Endodermal cell (in vitro differentiated cells): ENCODE measurements around the gene COL5A3. TPM values are rescaled to one million over a fixed set of nuclear protein-coding genes. Genes with fewer than 3 reads are reported as not detected.

Source experiments
- DNase-seq: peaks from one replicate; pipeline ENCODE4 v3.0.0-alpha.2; 2017
- H3K27ac ChIP-seq: 2 replicates; pipeline ENCODE4 v1.5.1; 2013; ENCODE audit warnings: mild to moderate bottlenecking, low read depth, low read length, moderate library complexity
- H3K27me3 ChIP-seq: 2 replicates; pipeline ENCODE4 v1.6.1; 2013; ENCODE audit warnings: mild to moderate bottlenecking, low read length, moderate library complexity; ENCODE audit not compliant: insufficient read depth, control insufficient read depth, poor library complexity, severe bottlenecking
- H3K36me3 ChIP-seq: 2 replicates; pipeline ENCODE4 v1.7.0; 2013; ENCODE audit warnings: mild to moderate bottlenecking, low read length, moderate library complexity; ENCODE audit not compliant: control insufficient read depth, insufficient read depth
- H3K4me1 ChIP-seq: one replicate; pipeline ENCODE4 v1.7.0; 2013; ENCODE audit warnings: low read length; ENCODE audit not compliant: control insufficient read depth, insufficient read depth
- H3K4me3 ChIP-seq: 2 replicates; pipeline ENCODE4 v1.5.1; 2013; ENCODE audit warnings: mild to moderate bottlenecking, low read length, moderate library complexity
- H3K9ac ChIP-seq: 2 replicates; pipeline ENCODE4 v1.6.1; 2013; ENCODE audit warnings: mild to moderate bottlenecking, low read length, moderate library complexity; ENCODE audit not compliant: poor library complexity, severe bottlenecking; ENCODE audit errors: extremely low read depth
- H3K9me3 ChIP-seq: 2 replicates; pipeline ENCODE4 v1.6.1; 2013; ENCODE audit warnings: mild to moderate bottlenecking, low read length, moderate library complexity; ENCODE audit not compliant: control insufficient read depth
- H3K27ac Mint-ChIP-seq: 2 replicates; pipeline ENCODE4 v1.8.0; 2020; ENCODE audit warnings: mixed read lengths
- H3K27me3 Mint-ChIP-seq: 2 replicates; pipeline ENCODE4 v1.8.0; 2021; ENCODE audit warnings: mild to moderate bottlenecking, mixed read lengths; ENCODE audit not compliant: insufficient read depth
- H3K36me3 Mint-ChIP-seq: 2 replicates; pipeline ENCODE4 v1.8.0; 2020; ENCODE audit warnings: low read depth, mixed read lengths
- H3K4me1 Mint-ChIP-seq: 2 replicates; pipeline ENCODE4 v1.8.0; 2020; ENCODE audit warnings: mixed read lengths
- H3K4me3 Mint-ChIP-seq: 2 replicates; pipeline ENCODE4 v1.8.0; 2020; ENCODE audit warnings: mild to moderate bottlenecking, moderate library complexity, mixed read lengths
- H3K9me3 Mint-ChIP-seq: 2 replicates; pipeline ENCODE4 v1.8.0; 2020; ENCODE audit warnings: mild to moderate bottlenecking, mixed read lengths
- CTCF ChIP-seq: fragments of 200-600 bp; sonication (generic); conservative IDR thresholded peaks from 2 replicates; pipeline ENCODE4 v1.5.0; 2021; ENCODE audit warnings: antibody characterized with exemption, mild to moderate bottlenecking
- WGBS, 2 experiments: methylation state at CpG; one replicate each; pipeline versions ENCODE4 v1.1.5 to v1.1.7; 2013; ENCODE audit warnings: missing lambda C conversion rate in 2 of 2, mixed read lengths in 1 of 2; ENCODE audit not compliant: insufficient coverage in 1 of 2, insufficient read length in 1 of 2; 5-methylcytosine and 5-hydroxymethylcytosine counted together
- total RNA-seq, 2 donors: library from RNA; stranded (reverse); fragmentation: NEBNext Ultra II Directional in 1 of 2; extraction: Animal tissue kit (Norgen Biotek cat#: 25700) in 1 of 2; gene quantifications; 2 replicates in 1 of 2; 3 replicates in 1 of 2; pipeline ENCODE4 v1.2.1, GENCODE V29; 2021

Gene COL5A3
- total RNA-seq, 2 donors from 2014 or later, result 0.04 TPM; not detected in 1

DNA sequence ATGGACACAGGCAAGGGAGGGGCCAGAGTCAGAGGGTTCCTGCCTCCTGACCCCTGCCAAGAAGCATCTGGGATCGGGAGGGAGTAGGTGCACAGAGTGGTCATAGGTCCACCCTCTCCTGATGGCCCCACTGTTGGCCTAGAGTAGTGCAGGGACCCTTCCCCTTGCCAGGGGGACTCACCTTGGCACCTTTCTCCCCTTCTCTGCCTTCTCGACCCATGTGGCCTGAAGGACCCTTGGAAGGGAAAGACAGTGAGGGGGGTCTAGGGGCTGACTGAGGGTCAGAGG lies 40.7 kb downstream of the COL5A3 start:
- DNase-seq, result no peak
- no peaks in the 10 kb centered on the region for H3K9me3 ChIP-seq
- H3K36me3 Mint-ChIP-seq, result no peaks in the 10 kb centered on the region
- H3K9me3 Mint-ChIP-seq, result no peaks in the 10 kb centered on the region
- no peak overlapping the region for H3K27ac Mint-ChIP-seq
- H3K4me3 Mint-ChIP-seq, result no peak overlapping the region
- no peaks in the 10 kb centered on the region for H3K36me3 ChIP-seq
- no peaks in the 10 kb centered on the region for H3K4me1 ChIP-seq
- H3K4me1 Mint-ChIP-seq, result peaks cover 2% of the 10 kb centered on the region
- H3K27me3 Mint-ChIP-seq, result peaks cover 49% of the 10 kb centered on the region
- H3K27ac ChIP-seq, result no peak overlapping the region
- WGBS, 2 experiments, result 97% methylated on average over 1 of the region's 2 CpGs; no CpG with 5 or more reads in 1 of the 2 experiments
- H3K4me3 ChIP-seq, result no peak overlapping the region
- H3K9ac ChIP-seq, result no peak overlapping the region
- TF ChIP-seq CTCF, result no peak
- peaks cover 31% of the 10 kb centered on the region for H3K27me3 ChIP-seq

DNA sequence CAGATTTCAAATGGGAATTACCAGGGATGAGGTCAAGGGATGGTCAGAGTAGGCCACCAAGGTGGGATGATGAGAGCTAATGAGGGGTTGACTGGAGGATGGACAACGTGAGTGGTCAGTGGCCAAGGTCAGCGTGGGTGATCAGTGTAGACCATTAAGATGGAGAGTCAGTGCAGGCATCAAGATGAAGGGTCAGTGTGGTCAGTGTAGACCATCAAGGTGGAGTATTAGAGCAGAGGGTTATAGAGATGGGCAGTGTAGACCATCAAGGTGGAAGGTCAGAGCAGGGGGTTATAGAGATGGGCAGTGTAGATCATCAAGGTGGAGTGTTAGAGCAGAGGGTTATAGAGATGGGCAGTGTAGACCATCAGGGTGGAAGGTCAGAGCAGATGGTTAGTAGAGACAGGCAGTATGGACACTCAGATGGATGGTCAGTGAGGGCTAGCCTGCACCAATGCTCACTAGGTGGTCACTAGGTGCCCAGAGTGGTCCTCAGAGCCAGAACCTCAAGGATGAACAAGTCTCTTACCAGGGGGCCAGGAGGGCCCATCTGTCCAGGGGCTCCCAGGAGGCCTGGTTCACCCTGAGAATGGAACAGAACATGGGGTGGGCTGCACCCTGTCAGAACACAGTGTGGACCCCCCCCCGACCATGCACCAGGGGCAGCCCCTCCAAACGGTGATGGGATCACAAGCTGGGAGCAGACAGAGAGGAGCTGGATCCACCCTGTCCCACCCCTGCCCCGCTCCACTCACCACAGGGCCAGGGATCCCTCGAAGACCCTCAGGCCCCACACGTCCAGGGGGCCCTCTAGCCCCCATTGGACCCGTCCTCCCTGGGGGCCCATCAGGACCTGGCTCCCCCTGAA lies 41.2 kb downstream of the COL5A3 start:
- Histone ChIP-seq H3K27ac (no peak overlapping the region), H3K36me3 (no peaks in the 10 kb centered on the region), H3K9ac (no peak overlapping the region), H3K4me1 (no peaks in the 10 kb centered on the region), H3K9me3 (no peaks in the 10 kb centered on the region), H3K27me3 (peaks cover 31% of the 10 kb centered on the region), H3K4me3 (no peak overlapping the region)
- H3K27me3 Mint-ChIP-seq, result peaks cover 49% of the 10 kb centered on the region
- peaks cover 2% of the 10 kb centered on the region for H3K4me1 Mint-ChIP-seq
- TF ChIP-seq CTCF, result no peak
- H3K27ac Mint-ChIP-seq, result no peak overlapping the region
- no peak overlapping the region for H3K4me3 Mint-ChIP-seq
- DNase-seq, result no peak
- H3K36me3 Mint-ChIP-seq, result no peaks in the 10 kb centered on the region
- no peaks in the 10 kb centered on the region for H3K9me3 Mint-ChIP-seq
- 88 to 100% methylated on average over 2 to 8 of the region's 8 CpGs for WGBS, 2 experiments

DNA sequence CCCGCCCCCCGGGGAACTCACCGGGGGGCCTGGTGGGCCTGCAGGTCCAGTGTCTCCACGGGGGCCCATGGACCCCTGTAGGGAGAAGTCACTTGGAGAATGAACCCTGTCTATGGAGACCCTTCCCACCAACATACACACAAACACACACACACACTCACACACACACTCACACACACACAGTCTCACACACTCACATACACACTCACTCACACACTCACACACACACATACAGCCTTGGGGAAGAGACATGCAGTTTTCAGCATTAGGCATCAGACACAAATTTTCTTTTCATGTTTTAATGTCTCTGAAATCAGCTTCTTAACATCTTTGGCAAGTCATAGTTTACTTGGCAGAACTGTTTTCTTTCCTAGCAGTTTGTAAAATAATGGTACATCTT lies 43.0 kb downstream of the COL5A3 start:
- H3K4me1 Mint-ChIP-seq, result peaks cover 2% of the 10 kb centered on the region
- H3K36me3 ChIP-seq, result no peaks in the 10 kb centered on the region
- H3K27ac ChIP-seq, result no peak overlapping the region
- no peak overlapping the region for H3K27ac Mint-ChIP-seq
- DNase-seq, result no peak
- peaks cover 31% of the 10 kb centered on the region for H3K27me3 ChIP-seq
- H3K9me3 ChIP-seq, result no peaks in the 10 kb centered on the region
- H3K9ac ChIP-seq, result no peak overlapping the region
- no peak for TF ChIP-seq CTCF
- H3K4me3 ChIP-seq, result no peak overlapping the region
- WGBS, 2 experiments, result 74% methylated on average over 4 of the region's 4 CpGs; no CpG with 5 or more reads in 1 of the 2 experiments
- H3K4me3 Mint-ChIP-seq, result no peak overlapping the region
- H3K4me1 ChIP-seq, result no peaks in the 10 kb centered on the region
- no peaks in the 10 kb centered on the region for H3K36me3 Mint-ChIP-seq
- no peaks in the 10 kb centered on the region for H3K9me3 Mint-ChIP-seq
- H3K27me3 Mint-ChIP-seq, result peaks cover 56% of the 10 kb centered on the region
